AG04450 (cell line): ENCODE data around the gene TTPAL. TPM values are rescaled to one million over a fixed set of nuclear protein-coding genes. Genes with fewer than 3 reads are reported as not detected.

Source experiments
- CTCF ChIA-PET: fragments of 300-600, 350-600 bp; formaldehyde crosslinking; extraction: SDS; loops from one replicate; lab custom pipeline; 2022; ENCODE audit warnings: antibody characterized with exemption, inconsistent platforms; lab: Charles Lee
- POLR2A ChIA-PET: fragments of 350-600 bp; formaldehyde crosslinking; extraction: SDS; loops from one replicate; lab custom pipeline; 2021; ENCODE audit warnings: antibody characterized with exemption, inconsistent platforms; lab: Yijun Ruan, JAX
- DNase-seq: peaks from one replicate; pipeline ENCODE4 v3.0.0-alpha.2; 2011; ENCODE audit warnings: low read depth, low spot score
- H3K27ac ChIP-seq: one replicate; pipeline ENCODE4 v1.5.1; 2012; ENCODE audit warnings: low read depth, low read length, control low read depth
- H3K27me3 ChIP-seq: one replicate; pipeline ENCODE4 v1.6.0; 2012; ENCODE audit warnings: low read length; ENCODE audit not compliant: control insufficient read depth, insufficient read depth
- H3K4me3 ChIP-seq: 2 replicates; pipeline ENCODE4 v1.5.1; 2011; ENCODE audit warnings: mild to moderate bottlenecking, low read depth, low read length, control low read depth
- H3K9me3 ChIP-seq: 2 replicates; pipeline ENCODE4 v1.5.1; 2012; ENCODE audit warnings: low read length; ENCODE audit not compliant: control insufficient read depth, insufficient read depth
- CTCF ChIP-seq: IDR thresholded peaks from 2 replicates; pipeline ENCODE4 v1.5.1; 2011; ENCODE audit warnings: low read depth, low read length, control low read depth, inconsistent platforms
- polyA plus RNA-seq: library from polyadenylated mRNA; depleted of rRNA; stranded (reverse); fragments of >200 nt; gene quantifications from 2 replicates; pipeline ENCODE4 v1.2.3, GENCODE V29; 2011

TTPAL gene
- polyA plus RNA-seq, 1 experiment, result 11.2 TPM

GRCh38 chr20:44449864-44450263, 25.8 kb upstream of the TTPAL start:
- peaks cover 21% of the 10 kb centered on the region for H3K27me3 ChIP-seq
- DNase-seq, result no peak
- no peak overlapping the region for H3K4me3 ChIP-seq
- H3K9me3 ChIP-seq, result no peaks in the 10 kb centered on the region; the same call in 1 of the 2 replicates
- no peak for TF ChIP-seq CTCF
- ChIA-PET POLR2A (no interaction called here), CTCF (interaction anchor here (0.9 to 1.2 kb wide), 4 partner anchors 12 to 232 kb away, joined by 3 to 7 read pairs (median 4); no protein-coding TSS in a partner anchor)
- H3K27ac ChIP-seq, result no peak overlapping the region

GRCh38 chr20:44450281-44450889, 25.3 kb upstream of the TTPAL start:
- H3K27me3 ChIP-seq, result peaks cover 21% of the 10 kb centered on the region
- TF ChIP-seq CTCF, result no peak
- no peak overlapping the region for H3K27ac ChIP-seq
- H3K4me3 ChIP-seq, result no peak overlapping the region
- POLR2A ChIA-PET, result no interaction called here
- DNase-seq, result no peak
- H3K9me3 ChIP-seq, result no peaks in the 10 kb centered on the region; the same call in 1 of the 2 replicates
- CTCF ChIA-PET, result interaction anchor here (0.9 to 1.2 kb wide), 4 partner anchors 11 to 233 kb away, joined by 3 to 7 read pairs (median 4); no protein-coding TSS in a partner anchor

GRCh38 chr20:44450903-44451450, 24.7 kb upstream of the TTPAL start:
- H3K27me3 ChIP-seq, result peaks cover 21% of the 10 kb centered on the region
- ChIA-PET CTCF (interaction anchor here (0.6 kb wide), 1 partner anchor 202 kb away, joined by 4 read pairs; no protein-coding TSS in a partner anchor), POLR2A (no interaction called here)
- no peak overlapping the region for H3K4me3 ChIP-seq
- H3K9me3 ChIP-seq, result no peaks in the 10 kb centered on the region; the same call in 1 of the 2 replicates
- no peak for DNase-seq
- TF ChIP-seq CTCF, result no peak
- no peak overlapping the region for H3K27ac ChIP-seq

- DNase-seq, result no peak
- Histone ChIP-seq H3K27me3 (peaks cover 17% of the 10 kb centered on the region), H3K9me3 (no peaks in the 10 kb centered on the region; the same call in 1 of the 2 replicates), H3K27ac (no peak overlapping the region), H3K4me3 (no peak overlapping the region)
- CTCF ChIA-PET, result interaction anchor here (1.1 kb wide), 1 partner anchor 239 kb away, joined by 3 read pairs; no protein-coding TSS in a partner anchor
- POLR2A ChIA-PET, result no interaction called here
- no peak for TF ChIP-seq CTCF
Observed at GRCh38 chr20:44454306-44454963, 21.2 kb upstream of the TTPAL start.
